Mucosa of descending colon (tissue), 3 donors: ENCODE measurements around the gene NLRP6. TPM values are rescaled to one million over a fixed set of nuclear protein-coding genes. Genes with fewer than 3 reads are reported as not detected.
"Not testable (repeated sequence)": the region's sequence is repeated elsewhere in the genome, so short reads cannot be mapped to it uniquely, and the experiment has no call there.

Experiments
- ATAC-seq: fragments of 200-7000 bp; cut with Tn5 transposase; one replicate; pipeline ENCODE4 v1.9.1; 2020; ENCODE audit warnings: mild to moderate bottlenecking, moderate library complexity
- DNase-seq, 3 donors: peaks; one replicate each; pipeline ENCODE4 v3.0.0-alpha.2; 2020
- H3K36me3 ChIP-seq: fragments of 200-600 bp; one replicate; pipeline ENCODE4 v1.8.0; 2021; ENCODE audit warnings: low read depth, mild to moderate bottlenecking
- H3K4me1 ChIP-seq: fragments of 200-600 bp; one replicate; pipeline ENCODE4 v1.8.0; 2021; ENCODE audit warnings: low read depth, mild to moderate bottlenecking
- H3K4me3 ChIP-seq: fragments of 200-600 bp; one replicate; pipeline ENCODE4 v1.8.0; 2021; ENCODE audit warnings: mild to moderate bottlenecking
- H3K9me3 ChIP-seq: fragments of 200-600 bp; one replicate; pipeline ENCODE4 v1.8.0; 2021; ENCODE audit warnings: mild to moderate bottlenecking
- intact Hi-C, 2 donors: fragments of 100-400 bp; cut with DNase I in 1 of 2; cut with micrococcal nuclease in 1 of 2; formaldehyde crosslinking; loops; one replicate each; pipeline versions ENCODE4 v1.11.0 to v1.11.1; 2022; cut with DNase I, micrococcal nuclease
- total RNA-seq, 3 donors: library from RNA; stranded (reverse); fragmentation: NEBNext Ultra II Directional in 2 of 3; extraction: Animal tissue kit (Norgen Biotek cat#: 25700) in 2 of 3; gene quantifications; one replicate each; pipeline versions ENCODE4 v1.2.1 to v1.2.4, GENCODE V29; 2021 to 2023
- TF ChIP-seq, protein P1 (sequence below): fragments of 200-600 bp; IDR thresholded peaks from one replicate; pipeline ENCODE4 v1.8.0; 2022; ENCODE audit warnings: antibody characterized with exemption, mild to moderate bottlenecking
- donor health status: DM: no; HTN: no; CAD: no; lungs with moderate emphysema.
- donor health status: DM: no; HTN: no; CAD: no.
- donor health status: DM: no; HTN: yes; CAD: no.

The NLRP6 gene
- total RNA-seq, 3 donors from 2014 or later: 0.66 to 2.6 (median 0.72) TPM

GRCh38 chr11:332651-333480 is 54.7 kb downstream of the NLRP6 start:
- Histone ChIP-seq H3K36me3 (no peaks in the 10 kb centered on the region), H3K9me3 (no peaks in the 10 kb centered on the region), H3K4me1 (no peaks in the 10 kb centered on the region), H3K4me3 (no peak overlapping the region)
- DNase-seq (no peak), ATAC-seq (no peak)
- TF ChIP-seq, protein P1, sequence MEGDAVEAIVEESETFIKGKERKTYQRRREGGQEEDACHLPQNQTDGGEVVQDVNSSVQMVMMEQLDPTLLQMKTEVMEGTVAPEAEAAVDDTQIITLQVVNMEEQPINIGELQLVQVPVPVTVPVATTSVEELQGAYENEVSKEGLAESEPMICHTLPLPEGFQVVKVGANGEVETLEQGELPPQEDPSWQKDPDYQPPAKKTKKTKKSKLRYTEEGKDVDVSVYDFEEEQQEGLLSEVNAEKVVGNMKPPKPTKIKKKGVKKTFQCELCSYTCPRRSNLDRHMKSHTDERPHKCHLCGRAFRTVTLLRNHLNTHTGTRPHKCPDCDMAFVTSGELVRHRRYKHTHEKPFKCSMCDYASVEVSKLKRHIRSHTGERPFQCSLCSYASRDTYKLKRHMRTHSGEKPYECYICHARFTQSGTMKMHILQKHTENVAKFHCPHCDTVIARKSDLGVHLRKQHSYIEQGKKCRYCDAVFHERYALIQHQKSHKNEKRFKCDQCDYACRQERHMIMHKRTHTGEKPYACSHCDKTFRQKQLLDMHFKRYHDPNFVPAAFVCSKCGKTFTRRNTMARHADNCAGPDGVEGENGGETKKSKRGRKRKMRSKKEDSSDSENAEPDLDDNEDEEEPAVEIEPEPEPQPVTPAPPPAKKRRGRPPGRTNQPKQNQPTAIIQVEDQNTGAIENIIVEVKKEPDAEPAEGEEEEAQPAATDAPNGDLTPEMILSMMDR: no peak
- intact Hi-C loops: no loop called here

GRCh38 chr11:333616-334263 is 55.5 kb downstream of the NLRP6 start:
- ATAC-seq, H3K36me3 ChIP-seq, H3K4me3 ChIP-seq, DNase-seq, intact Hi-C loops, H3K9me3 ChIP-seq, H3K4me1 ChIP-seq: not testable (repeated sequence)

GRCh38 chr11:334264-334994 is 56.2 kb downstream of the NLRP6 start:
- DNase-seq (peak in 1 of 3 donors; percentile 12), ATAC-seq (no peak)
- intact Hi-C loops: no loop called here
- TF ChIP-seq, protein P1: no peak
- H3K4me3 ChIP-seq: no peak overlapping the region
- H3K9me3 ChIP-seq: no peaks in the 10 kb centered on the region
- no peaks in the 10 kb centered on the region for H3K36me3 ChIP-seq
- H3K4me1 ChIP-seq: no peaks in the 10 kb centered on the region

Other genes starting within 250 kb of the NLRP6 start
- not detected for gene SCGB1C1, start 85.3 kb upstream of the NLRP6 start, total RNA-seq
- 10 to 100 TPM; 51.5 to 59.9 (median 55.8) TPM for gene BET1L, start 71.0 kb upstream of the NLRP6 start, total RNA-seq
- gene RIC8A, start 70.7 kb upstream of the NLRP6 start, total RNA-seq: 10 to 100 TPM; 75.1 to 93.1 (median 82.2) TPM
- gene SIRT3, start 42.1 kb upstream of the NLRP6 start, total RNA-seq: 10 to 100 TPM; 19.3 to 22.1 (median 22.0) TPM
- 100 to 1,000 TPM in 1 of 3 donors, 10 to 100 TPM in 2; 92.6 to 110 (median 96.4) TPM for gene PSMD13, start 41.4 kb upstream of the NLRP6 start, total RNA-seq
- gene PGGHG, start 10.7 kb downstream of the NLRP6 start, total RNA-seq: 10 to 100 TPM; 21.2 to 37.1 (median 29.7) TPM
- not detected for gene IFITM5, start 21.1 kb downstream of the NLRP6 start, total RNA-seq
- 100 to 1,000 TPM in 2 of 3 donors, 10 to 100 TPM in 1; 57.2 to 254 (median 111) TPM for gene IFITM2, start 29.4 kb downstream of the NLRP6 start, total RNA-seq
- gene IFITM1, start 35.6 kb downstream of the NLRP6 start, total RNA-seq: 100 to 1,000 TPM in 1 of 3 donors, 10 to 100 TPM in 2; 80.2 to 182 (median 87.3) TPM
- gene IFITM3, start 42.5 kb downstream of the NLRP6 start, total RNA-seq: 100 to 1,000 TPM in 2 of 3 donors, 10 to 100 TPM in 1; 76.1 to 410 (median 353) TPM
- gene B4GALNT4, start 91.1 kb downstream of the NLRP6 start, total RNA-seq: 10 to 100 TPM in 1 of 3 donors, 1 to 10 TPM in 2; 2.1 to 11.8 (median 2.2) TPM
- 100 to 1,000 TPM in 2 of 3 donors, 10 to 100 TPM in 1; 73.3 to 174 (median 143) TPM for gene PKP3, start 115.8 kb downstream of the NLRP6 start, total RNA-seq
- gene SIGIRR, start 136.6 kb downstream of the NLRP6 start, total RNA-seq: 100 to 1,000 TPM; 103 to 190 (median 116) TPM
- 100 to 1,000 TPM in 2 of 3 donors, 10 to 100 TPM in 1; 85.2 to 179 (median 131) TPM for gene ANO9, start 163.6 kb downstream of the NLRP6 start, total RNA-seq
- gene PTDSS2, start 171.9 kb downstream of the NLRP6 start, total RNA-seq: 10 to 100 TPM; 19.2 to 34.8 (median 27.3) TPM
- 100 to 1,000 TPM; 108 to 127 (median 118) TPM for gene RNH1, start 228.8 kb downstream of the NLRP6 start, total RNA-seq